ENCODE data around the gene OPN1SW.

The OPN1SW gene

DNA sequence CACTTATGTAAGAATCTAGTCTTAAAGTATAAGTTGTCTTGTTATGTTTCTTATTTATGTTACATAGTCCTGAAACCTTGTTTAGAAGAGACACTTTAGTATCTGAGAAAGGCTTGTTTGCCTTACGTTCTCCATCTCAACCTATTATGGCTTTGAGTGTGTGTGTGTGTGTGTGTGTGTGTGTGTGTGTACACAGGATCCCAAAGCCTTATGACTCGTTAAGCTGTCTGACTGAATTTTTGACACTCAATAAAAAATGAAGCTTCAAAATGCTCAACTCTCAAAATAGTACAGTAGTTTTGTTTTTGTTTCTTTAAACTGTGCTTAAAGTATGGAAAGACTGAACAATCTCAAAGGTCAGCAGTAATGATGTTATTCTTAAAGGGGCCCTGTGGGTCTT is 18.4 kb downstream of the OPN1SW start:
- no peak for DNase-seq

DNA sequence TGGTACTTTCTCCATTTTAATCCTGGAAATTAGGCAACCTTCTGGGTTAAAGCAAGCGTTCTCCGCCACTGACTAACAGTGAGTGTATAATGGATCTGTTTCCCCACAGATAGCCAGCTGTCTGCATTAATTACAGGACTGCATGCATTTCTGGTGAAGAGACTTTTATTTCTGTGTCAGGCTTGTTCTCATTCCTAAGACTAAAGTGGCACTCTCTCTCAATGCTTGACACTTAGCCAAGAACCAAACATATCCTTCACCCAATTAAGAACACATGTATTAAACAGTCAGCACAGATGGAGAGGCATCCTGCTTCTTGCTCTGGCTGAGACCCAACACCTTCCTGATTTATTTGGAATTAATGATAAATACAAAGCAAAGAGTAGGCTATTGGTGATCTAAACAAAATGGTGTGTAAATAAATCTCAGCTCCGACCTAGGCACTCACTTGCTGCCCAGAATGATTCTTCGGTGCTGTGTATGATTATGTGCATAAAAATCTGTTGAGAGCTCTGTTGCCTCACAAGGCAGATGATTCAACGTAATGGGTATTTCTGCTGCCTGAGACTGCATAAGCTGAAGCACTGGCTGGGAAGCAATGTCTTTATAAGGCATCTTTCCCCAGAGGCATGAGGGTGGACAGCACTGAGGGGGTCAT is 19.6 kb downstream of the OPN1SW start:
- no peak for DNase-seq

GRCh38 chr7:128755075-128755818 is 20.3 kb downstream of the OPN1SW start:
- DNase-seq: no peak

DNA sequence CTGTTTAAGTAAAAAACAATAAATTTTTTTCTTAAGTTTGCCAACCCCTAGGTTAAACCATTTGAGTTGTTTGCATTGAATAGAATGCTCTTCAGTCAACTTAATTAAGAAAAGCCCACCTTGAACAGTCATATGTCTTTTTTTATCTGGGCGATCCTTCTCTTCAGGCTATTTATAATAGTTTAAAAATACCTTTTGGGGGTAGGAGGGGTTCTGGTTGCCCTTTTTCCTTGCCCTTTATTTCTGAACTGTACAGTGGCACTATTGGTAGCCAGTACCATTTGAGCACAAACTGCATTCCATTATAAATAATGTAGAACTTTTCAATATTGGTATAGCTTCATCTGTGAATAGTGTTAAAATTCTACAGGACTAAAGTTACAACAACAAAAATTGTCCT is 23.3 kb downstream of the OPN1SW start:
- DNase-seq: no peak

DNA sequence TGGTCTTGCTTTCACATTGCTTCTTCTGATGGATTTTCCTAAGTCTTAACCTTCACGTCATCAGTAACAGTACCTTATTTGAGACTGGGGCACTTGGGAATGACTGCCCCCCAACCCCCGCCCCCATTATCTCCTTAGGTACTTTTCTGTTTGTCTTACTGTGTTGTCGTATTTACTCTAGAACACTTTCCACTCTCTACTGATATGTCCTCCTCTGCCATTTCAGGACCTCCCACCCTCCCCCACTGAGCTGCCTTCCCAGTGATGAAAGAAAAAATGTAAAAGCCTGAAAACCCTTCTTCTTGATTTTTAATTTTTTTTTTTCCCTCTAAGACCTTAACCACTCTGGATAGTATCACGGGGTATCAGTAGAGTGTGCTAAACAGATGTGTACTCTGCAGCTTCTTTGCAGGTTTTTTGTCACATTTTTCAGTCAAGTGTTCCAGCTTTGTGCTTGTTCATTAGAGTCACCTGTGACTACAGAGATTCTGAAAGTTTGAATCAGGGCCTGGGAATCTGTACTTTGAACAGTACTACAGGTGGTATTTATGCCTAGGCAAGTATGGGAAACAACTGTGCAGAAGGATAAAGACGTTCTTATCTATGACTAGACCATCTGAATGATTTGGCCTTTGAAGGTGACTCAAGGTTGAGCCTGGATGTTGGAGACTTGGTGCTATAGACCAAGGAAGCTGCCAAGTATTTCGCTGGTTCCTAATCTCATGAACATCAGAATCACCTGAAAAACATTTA is 28.1 kb downstream of the OPN1SW start:
- no peak for DNase-seq

DNA sequence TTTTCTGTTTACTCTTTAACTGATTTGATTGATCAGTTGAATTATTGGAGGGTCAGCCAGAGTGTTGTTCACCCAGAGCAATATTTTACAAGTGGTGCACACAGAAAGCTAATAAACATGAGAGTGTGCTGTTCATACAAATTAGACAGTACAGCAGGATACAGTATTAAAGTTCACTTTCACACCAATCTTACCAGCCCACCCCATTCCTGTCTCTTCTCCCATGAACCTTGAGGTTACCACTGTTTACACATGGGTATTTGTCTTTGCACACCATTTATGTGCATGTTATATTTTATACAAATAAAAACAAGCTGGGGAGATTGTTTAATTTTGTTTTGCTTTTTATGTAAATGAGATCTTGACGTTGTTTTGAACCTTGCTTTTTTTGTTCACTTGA is 29.9 kb downstream of the OPN1SW start:
- DNase-seq: no peak

DNA sequence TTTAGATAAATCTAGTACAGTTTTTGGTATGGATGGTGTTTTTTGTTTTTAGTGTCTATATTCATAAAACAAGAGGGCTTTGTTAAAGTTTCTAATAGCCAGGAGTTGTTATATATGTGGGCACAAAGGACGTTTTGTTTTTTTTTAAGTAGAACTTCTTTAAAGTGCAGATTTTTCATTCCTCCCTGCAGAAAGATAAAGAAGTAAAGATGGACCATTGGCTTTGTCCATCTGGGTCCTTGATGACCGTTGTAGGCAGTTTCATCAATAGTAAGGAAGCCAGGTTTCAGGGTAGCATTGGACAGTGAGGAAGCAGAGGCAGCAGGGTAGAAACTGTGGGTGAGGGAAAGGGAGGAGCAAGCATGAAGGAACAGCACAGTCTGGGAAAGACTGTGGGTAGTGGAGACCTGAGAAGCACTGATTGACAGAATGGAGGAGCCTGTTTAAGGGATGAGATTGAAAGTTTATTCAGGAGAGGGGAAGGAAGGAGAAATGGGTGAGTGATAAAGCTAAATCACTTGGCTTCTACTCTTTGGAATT is 31.2 kb downstream of the OPN1SW start:
- no peak for DNase-seq

GRCh38 chr7:128743112-128743772 is 32.4 kb downstream of the OPN1SW start:
- no peak for DNase-seq

DNA sequence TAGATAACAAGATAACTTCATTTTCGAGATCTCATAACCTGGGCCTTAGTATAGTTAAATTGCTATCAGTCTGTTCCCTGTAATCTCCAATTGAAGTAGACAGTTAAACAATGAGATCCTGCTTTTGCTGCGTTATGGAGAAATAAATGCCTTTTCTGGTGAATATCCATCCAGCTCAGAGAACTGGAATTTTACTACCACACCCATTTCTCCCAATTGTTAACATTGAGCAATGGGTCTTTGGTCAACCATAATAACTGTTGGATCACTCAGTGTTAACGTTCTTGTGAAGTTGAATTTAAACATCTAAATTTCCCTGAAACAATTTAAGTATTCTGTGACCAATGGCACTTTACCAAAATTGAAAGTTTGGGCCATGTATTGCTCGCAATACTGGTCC is 33.4 kb downstream of the OPN1SW start:
- DNase-seq: no peak

DNA sequence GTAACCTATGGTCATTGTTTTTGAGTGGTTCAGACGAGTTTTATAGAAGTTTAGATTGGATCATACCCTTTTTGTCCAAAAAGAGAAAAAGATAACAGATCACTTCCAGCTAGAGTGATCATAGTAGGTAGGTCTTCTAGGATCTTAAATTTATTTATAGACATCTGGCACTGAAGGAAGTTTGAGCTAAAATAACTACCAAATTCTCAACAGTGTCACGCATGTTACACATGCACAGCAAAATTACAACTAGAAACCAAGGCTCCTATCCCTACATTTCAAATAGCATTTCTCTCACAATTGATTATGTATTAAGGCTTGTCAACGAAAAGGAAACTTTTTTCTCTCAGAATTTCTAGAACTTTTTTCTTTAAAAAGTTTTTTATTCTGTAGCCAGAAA is 34.1 kb downstream of the OPN1SW start:
- DNase-seq: no peak

- DNase-seq: no peak
Observed at GRCh38 chr7:128740996-128741395, 34.6 kb downstream of the OPN1SW start.

GRCh38 chr7:128739990-128740682 is 35.5 kb downstream of the OPN1SW start:
- no peak for DNase-seq

- DNase-seq: peak; percentile 83 to 92 (median 90)
Observed at GRCh38 chr7:128739048-128739962, 36.3 kb downstream of the OPN1SW start, which contains the start of gene CALU. CALU (plus strand) TSS chr7:128739359; CDS start chr7:128748584, 9,225 bp downstream.

DNA sequence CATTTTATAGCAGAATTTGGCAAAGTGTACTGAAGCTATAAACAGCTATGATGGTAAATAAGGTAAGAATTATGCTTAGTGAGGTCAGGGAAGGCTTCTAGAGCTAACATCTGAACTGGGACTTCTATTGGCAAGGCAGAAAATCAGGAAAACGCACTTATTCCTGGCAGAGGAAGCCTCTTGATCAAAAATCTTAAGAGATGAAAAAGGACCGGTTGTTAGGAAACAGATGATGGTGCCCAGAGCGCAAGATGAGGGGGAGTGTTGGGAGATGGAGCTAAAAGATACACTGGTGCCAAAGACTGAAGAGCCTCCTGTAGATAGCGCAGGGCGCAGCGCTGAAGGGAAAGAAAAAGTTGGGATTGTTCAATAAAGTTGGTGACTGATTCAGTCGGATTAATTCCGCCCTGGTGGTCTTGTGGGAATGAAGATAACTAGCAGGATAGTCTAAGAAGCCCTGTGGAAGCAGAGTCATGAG is 37.0 kb downstream of the OPN1SW start:
- DNase-seq: no peak

GRCh38 chr7:128737867-128738385 is 37.7 kb downstream of the OPN1SW start:
- DNase-seq: no peak

GRCh38 chr7:128737441-128737840 is 38.2 kb downstream of the OPN1SW start:
- no peak for DNase-seq

- DNase-seq: no peak
Observed at GRCh38 chr7:128735436-128735835, 40.2 kb downstream of the OPN1SW start.

DNA sequence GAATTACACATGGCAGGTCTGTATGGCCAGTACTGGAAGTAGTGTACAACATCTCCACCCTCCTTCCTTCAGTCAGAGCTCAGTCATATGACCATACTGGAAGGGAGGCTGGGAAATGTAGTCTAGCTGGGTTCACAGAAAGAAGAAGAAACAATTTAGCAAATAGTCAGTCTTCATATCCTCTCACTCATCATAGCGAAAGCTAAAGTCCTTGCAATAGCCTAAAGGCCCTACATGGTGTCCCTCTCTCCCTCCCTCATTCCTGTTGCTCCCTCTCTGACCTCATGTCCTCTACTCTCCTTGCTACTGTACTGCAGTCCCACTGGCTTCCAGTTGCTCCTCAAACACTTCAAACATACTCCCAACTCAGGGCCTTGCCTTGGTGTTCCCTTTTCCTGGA is 40.7 kb downstream of the OPN1SW start:
- DNase-seq: no peak

- DNase-seq: no peak
Observed at GRCh38 chr7:128733278-128733645, 42.3 kb downstream of the OPN1SW start.

- no peak for DNase-seq
Observed at GRCh38 chr7:128732521-128733277, 42.9 kb downstream of the OPN1SW start.
